ENCODE data around the gene RPS6KA2.
A peak's percentile ranks its signal among the peaks of the same experiment; 100 is the strongest.

The RPS6KA2 gene

DNA sequence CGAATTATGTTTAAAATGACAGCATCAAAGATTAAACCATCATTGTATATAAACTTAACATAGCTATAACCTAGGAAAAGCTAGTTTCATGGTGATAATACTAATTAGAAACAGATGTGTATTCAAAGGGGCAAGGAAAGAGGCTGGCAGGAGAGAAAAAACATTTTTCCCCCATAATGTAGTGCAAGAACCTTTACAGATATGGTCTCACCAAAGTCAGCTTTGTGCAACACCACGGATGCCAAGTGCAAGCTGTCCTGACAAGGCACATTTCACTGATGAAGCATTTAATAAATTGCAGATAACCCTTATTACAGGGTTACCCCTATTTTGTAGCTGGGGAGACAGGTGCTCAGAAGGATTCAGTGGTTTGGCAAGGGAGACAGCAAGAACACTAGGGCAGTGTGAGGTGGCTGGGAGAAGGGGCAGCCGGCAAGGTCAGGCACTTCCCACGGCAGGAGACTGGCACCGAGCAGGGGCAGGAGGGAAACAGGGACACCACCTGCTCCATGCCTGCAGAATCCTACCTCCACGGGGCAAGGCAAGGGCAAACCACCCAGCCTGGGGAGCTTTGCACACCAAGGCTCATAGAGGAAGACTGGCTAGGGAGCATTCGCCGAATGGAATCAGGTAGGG is 6.5 kb downstream of the RPS6KA2 start:
- in situ Hi-C loops (cut with HindIII; ENCODE audit: low pct_ligation_motif_present, low pct_unique_long_range_greater_than_20kb, low sequenced_read_pairs): no loop called here
- DNase-seq: no peak

DNA sequence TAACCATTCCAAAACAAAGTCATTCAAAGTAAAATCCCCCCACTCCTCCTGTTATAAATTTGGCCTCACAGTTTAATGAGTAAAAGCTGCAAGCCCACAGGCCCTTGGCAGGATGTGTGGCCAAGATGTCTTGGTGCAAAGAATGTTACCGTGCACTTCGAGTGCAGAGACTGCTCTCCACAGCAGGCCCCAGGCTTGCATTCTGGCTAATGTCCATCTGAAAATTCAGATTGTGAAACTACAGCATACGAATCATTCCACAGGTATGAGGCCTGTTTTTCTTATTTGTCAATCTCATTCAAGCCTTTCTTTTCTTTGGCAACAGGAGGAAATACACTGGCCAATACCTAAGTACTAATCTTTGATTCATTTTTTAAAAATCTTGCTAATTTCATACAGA is 7.1 kb downstream of the RPS6KA2 start:
- in situ Hi-C loops (cut with HindIII; ENCODE audit: low pct_ligation_motif_present, low pct_unique_long_range_greater_than_20kb, low sequenced_read_pairs): no loop called here

DNA sequence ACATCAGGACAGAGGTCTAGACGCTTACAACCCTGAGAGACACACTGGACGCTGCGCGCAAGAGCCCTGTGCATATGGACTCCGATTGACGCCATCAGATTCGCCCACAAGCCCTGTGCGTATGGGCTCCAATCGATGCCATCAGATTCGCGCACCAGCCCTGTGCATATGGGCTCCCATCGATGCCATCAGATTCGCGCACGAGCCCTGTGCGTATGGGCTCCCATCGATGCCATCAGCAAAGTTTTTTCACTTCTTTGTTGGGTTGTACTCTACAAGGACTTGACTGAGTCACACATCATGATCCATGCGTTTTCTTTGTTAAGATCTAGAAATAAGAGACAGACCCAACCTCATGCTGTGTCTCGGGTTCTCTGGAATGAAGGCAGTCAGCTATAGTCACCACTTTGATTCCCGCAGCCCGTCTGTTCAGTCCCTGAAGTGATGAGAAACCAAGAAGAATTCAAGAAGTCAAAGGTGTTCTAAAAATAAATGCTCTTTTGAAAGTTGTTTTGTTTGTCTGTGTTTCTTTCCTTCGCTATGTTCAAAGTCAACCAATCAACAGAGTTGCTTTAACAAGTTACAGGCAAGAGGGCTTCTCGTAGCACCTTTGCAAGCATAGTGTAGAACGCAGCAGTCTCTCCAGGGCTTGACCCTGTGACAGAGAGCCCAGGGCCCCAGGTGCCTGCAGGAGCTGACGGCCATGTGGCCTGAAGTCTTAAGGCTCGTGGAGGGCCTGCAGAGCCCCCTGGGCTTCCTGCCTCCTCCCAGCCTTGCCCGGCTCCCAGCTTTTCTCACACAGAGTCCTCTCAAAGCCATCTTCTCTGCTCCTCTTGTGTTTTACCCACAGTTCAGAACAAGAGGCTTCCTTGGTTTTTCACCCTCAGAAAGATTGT is 7.9 kb downstream of the RPS6KA2 start:
- in situ Hi-C loops (cut with HindIII; ENCODE audit: low pct_ligation_motif_present, low pct_unique_long_range_greater_than_20kb, low sequenced_read_pairs): no loop called here
- no peak for DNase-seq

More for the DNA sequence above, 7.1 kb downstream of the RPS6KA2 start:
- DNase-seq: peak; percentile 6

- in situ Hi-C loops (cut with HindIII; ENCODE audit: low pct_ligation_motif_present, low pct_unique_long_range_greater_than_20kb, low sequenced_read_pairs): no loop called here
These were observed 8.8 kb downstream of the RPS6KA2 start for GRCh38 chr6:166618251-166618650.

GRCh38 chr6:166617359-166617758 is 9.7 kb downstream of the RPS6KA2 start:
- in situ Hi-C loops (cut with HindIII; ENCODE audit: low pct_ligation_motif_present, low pct_unique_long_range_greater_than_20kb, low sequenced_read_pairs): no loop called here
- DNase-seq: no peak

More at GRCh38 chr6:166618251-166618650, 8.8 kb downstream of the RPS6KA2 start:
- no peak for DNase-seq

GRCh38 chr6:166616261-166617238 is 10.5 kb downstream of the RPS6KA2 start:
- in situ Hi-C loops (cut with HindIII; ENCODE audit: low pct_ligation_motif_present, low pct_unique_long_range_greater_than_20kb, low sequenced_read_pairs): no loop called here
- no peak for DNase-seq

- DNase-seq: no peak
- in situ Hi-C loops (cut with HindIII; ENCODE audit: low pct_ligation_motif_present, low pct_unique_long_range_greater_than_20kb, low sequenced_read_pairs): no loop called here
These were observed 11.8 kb downstream of the RPS6KA2 start for GRCh38 chr6:166615059-166615770.

GRCh38 chr6:166614589-166614988 is 12.5 kb downstream of the RPS6KA2 start:
- no peak for DNase-seq

GRCh38 chr6:166614171-166614583 is 12.9 kb downstream of the RPS6KA2 start:
- DNase-seq: no peak
- in situ Hi-C loops (cut with HindIII; ENCODE audit: low pct_ligation_motif_present, low pct_unique_long_range_greater_than_20kb, low sequenced_read_pairs): no loop called here

More at GRCh38 chr6:166614589-166614988, 12.5 kb downstream of the RPS6KA2 start:
- in situ Hi-C loops (cut with HindIII; ENCODE audit: low pct_ligation_motif_present, low pct_unique_long_range_greater_than_20kb, low sequenced_read_pairs): no loop called here

DNA sequence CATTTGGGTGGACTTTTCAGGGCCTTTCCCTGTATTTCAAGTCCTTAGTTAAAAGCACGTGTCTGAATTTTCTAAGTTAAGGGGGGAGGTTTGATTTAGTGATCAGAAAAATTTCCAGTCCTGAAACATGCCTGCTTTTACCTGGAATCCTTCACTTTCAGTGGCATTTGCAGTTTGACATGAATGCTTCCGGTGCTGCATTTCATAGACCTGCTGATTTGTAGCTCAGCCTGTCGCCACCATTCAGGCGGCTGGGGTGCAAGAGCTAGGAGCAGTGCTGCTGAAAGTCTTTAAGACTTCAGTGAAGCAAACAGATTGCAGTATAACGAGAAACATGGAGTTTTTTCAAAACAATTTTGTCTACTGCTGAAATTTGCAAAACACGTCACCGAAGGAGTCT is 14.0 kb downstream of the RPS6KA2 start:
- no peak for DNase-seq
- in situ Hi-C loops (cut with HindIII; ENCODE audit: low pct_ligation_motif_present, low pct_unique_long_range_greater_than_20kb, low sequenced_read_pairs): no loop called here

GRCh38 chr6:166612471-166612881 is 14.6 kb downstream of the RPS6KA2 start:
- no peak for DNase-seq
- in situ Hi-C loops (cut with HindIII; ENCODE audit: low pct_ligation_motif_present, low pct_unique_long_range_greater_than_20kb, low sequenced_read_pairs): no loop called here

DNA sequence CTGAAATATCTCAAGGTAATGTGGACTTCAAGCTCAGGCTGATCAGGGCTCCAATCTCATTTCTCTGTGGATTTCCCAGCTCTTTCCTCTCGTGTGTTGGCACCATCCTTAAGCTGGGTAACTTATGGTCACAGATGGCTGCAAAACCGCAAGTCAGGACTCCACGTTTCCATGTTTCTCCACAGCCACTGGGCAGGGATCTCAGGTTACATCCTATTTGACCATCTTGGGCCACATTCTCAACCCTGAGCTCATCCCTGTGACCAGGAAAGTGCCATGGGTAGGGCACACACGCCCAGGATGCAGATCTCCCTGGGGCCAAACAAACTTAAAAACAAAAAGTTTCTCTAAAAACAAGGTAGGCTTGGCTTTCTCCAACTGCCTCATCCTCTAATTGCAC is 15.4 kb downstream of the RPS6KA2 start:
- DNase-seq: no peak
- in situ Hi-C loops (cut with HindIII; ENCODE audit: low pct_ligation_motif_present, low pct_unique_long_range_greater_than_20kb, low sequenced_read_pairs): no loop called here

DNA sequence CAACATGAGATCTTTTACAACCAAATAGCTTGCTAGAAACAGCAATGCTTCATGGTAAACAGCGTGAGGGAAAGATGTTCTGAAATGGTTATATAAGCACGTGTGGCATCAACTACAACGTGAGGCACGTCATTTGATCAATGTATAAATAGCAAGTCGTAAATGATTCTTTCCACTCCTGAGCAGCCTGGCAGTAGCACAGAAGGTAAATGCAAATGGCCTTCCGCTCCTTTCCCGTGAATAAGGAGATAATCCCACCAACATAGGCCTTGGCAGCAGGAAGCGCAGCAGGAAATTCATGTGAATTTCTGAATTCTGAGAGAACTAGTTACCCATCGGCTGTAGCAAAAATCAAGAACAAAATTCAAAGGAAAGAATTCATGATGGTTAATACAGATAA is 17.0 kb downstream of the RPS6KA2 start:
- DNase-seq: no peak
- in situ Hi-C loops (cut with HindIII; ENCODE audit: low pct_ligation_motif_present, low pct_unique_long_range_greater_than_20kb, low sequenced_read_pairs): no loop called here

GRCh38 chr6:166608774-166609173 is 18.3 kb downstream of the RPS6KA2 start:
- in situ Hi-C loops (cut with HindIII; ENCODE audit: low pct_ligation_motif_present, low pct_unique_long_range_greater_than_20kb, low sequenced_read_pairs): no loop called here
- DNase-seq: no peak

DNA sequence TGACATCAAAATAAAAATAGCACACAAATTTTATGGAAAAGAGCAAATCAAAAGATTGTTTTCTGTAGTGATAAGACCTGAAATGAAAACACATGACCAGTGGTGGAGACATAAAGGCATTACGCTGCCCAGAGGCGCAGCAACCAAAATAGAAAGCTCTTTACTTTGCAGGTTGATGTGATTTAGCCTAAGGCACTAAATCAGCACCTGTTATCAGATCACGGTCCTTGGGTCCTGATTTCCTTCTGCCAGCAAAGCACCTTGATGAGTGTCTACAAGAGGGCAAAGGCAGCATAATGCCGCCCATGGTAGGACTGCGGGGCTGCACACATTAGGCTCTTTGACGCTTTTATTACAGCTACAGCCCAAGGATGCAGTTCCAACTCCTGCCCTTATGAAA is 21.3 kb downstream of the RPS6KA2 start:
- in situ Hi-C loops (cut with HindIII; ENCODE audit: low pct_ligation_motif_present, low pct_unique_long_range_greater_than_20kb, low sequenced_read_pairs): no loop called here
- DNase-seq: no peak

DNA sequence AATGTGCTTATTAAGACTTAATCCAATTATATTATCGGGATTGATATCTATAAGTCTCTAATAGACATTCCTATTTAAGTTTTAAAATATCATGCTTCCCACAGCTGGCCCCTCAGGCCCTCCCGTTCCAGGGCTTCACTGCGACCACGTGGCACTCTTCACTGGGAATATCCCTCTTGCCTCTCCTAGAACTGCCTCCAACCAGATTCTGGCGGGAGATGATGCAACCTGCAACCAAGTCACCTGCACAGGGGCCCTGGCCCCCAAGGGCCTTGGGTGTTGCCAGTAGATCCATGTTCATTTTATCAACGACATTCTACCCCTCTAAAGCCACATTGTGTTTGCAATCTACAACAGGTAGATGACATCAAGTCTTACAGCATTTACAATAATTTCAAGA is 22.1 kb downstream of the RPS6KA2 start:
- no peak for DNase-seq

DNA sequence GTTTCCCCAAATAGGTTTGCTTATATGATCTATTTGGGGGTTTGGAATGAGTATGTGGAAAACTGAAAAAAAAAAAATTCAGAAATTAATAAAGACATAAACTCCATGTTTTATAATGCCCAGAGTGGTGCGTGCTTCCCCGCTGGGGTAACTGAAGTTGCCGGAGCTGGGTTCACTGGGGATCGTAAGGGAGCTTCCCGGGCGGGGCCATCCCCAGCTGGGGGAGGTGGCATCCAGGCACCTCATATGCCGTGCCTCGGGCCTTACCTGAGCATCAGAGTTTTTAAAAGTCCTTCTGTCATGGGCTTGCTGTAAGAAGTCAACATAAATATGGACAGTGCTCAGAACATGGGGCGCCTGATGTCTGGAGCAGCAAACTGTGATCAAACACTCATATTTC is 22.7 kb downstream of the RPS6KA2 start:
- DNase-seq: no peak
- in situ Hi-C loops (cut with HindIII; ENCODE audit: low pct_ligation_motif_present, low pct_unique_long_range_greater_than_20kb, low sequenced_read_pairs): no loop called here

More for the DNA sequence above, 22.1 kb downstream of the RPS6KA2 start:
- in situ Hi-C loops (cut with HindIII; ENCODE audit: low pct_ligation_motif_present, low pct_unique_long_range_greater_than_20kb, low sequenced_read_pairs): no loop called here

GRCh38 chr6:166603043-166603690 is 23.9 kb downstream of the RPS6KA2 start:
- DNase-seq: no peak
- in situ Hi-C loops (cut with HindIII; ENCODE audit: low pct_ligation_motif_present, low pct_unique_long_range_greater_than_20kb, low sequenced_read_pairs): no loop called here
